Measurements from ENCODE around the gene NCOR2.

The NCOR2 gene

GRCh38 chr12:124582108-124582424 is 14.7 kb upstream of the NCOR2 start:
- no peaks in the 10 kb centered on the region for H3K27me3 ChIP-seq (ENCODE audit: control insufficient read depth in 1 of 2, insufficient read depth in 2 of 2, low read length in 2 of 2)
- no peaks in the 10 kb centered on the region for H3K36me3 ChIP-seq (ENCODE audit: insufficient read depth, low read length)
- H3K9ac ChIP-seq (ENCODE audit: low read length), result no peak overlapping the region
- H3K27ac ChIP-seq (ENCODE audit: low read depth, low read length), result no peak overlapping the region
- no peak overlapping the region for H3K4me3 ChIP-seq (ENCODE audit: low read depth in 1 of 2, low read length in 2 of 2)
- H3K9me3 ChIP-seq (ENCODE audit: low read length), result no peaks in the 10 kb centered on the region
- H3K4me1 ChIP-seq (ENCODE audit: insufficient read depth, low read length), result no peaks in the 10 kb centered on the region

- no peaks in the 10 kb centered on the region for H3K27me3 ChIP-seq (ENCODE audit: control insufficient read depth in 1 of 2, insufficient read depth in 2 of 2, low read length in 2 of 2)
- no peak overlapping the region for H3K4me3 ChIP-seq (ENCODE audit: low read depth in 1 of 2, low read length in 2 of 2)
- no peak overlapping the region for H3K27ac ChIP-seq (ENCODE audit: low read depth, low read length)
- H3K9me3 ChIP-seq (ENCODE audit: low read length), result no peaks in the 10 kb centered on the region
- H3K36me3 ChIP-seq (ENCODE audit: insufficient read depth, low read length), result no peaks in the 10 kb centered on the region
- H3K4me1 ChIP-seq (ENCODE audit: insufficient read depth, low read length), result no peaks in the 10 kb centered on the region
- no peak overlapping the region for H3K9ac ChIP-seq (ENCODE audit: low read length)
Observed at GRCh38 chr12:124581307-124582107, 14.1 kb upstream of the NCOR2 start.

GRCh38 chr12:124579921-124580517 is 12.6 kb upstream of the NCOR2 start:
- Histone ChIP-seq H3K4me3 (ENCODE audit: low read depth in 1 of 2, low read length in 2 of 2) (no peak overlapping the region), H3K27me3 (ENCODE audit: control insufficient read depth in 1 of 2, insufficient read depth in 2 of 2, low read length in 2 of 2) (no peaks in the 10 kb centered on the region), H3K36me3 (ENCODE audit: insufficient read depth, low read length) (no peaks in the 10 kb centered on the region), H3K27ac (ENCODE audit: low read depth, low read length) (no peak overlapping the region), H3K4me1 (ENCODE audit: insufficient read depth, low read length) (no peaks in the 10 kb centered on the region), H3K9ac (ENCODE audit: low read length) (no peak overlapping the region), H3K9me3 (ENCODE audit: low read length) (no peaks in the 10 kb centered on the region)

DNA sequence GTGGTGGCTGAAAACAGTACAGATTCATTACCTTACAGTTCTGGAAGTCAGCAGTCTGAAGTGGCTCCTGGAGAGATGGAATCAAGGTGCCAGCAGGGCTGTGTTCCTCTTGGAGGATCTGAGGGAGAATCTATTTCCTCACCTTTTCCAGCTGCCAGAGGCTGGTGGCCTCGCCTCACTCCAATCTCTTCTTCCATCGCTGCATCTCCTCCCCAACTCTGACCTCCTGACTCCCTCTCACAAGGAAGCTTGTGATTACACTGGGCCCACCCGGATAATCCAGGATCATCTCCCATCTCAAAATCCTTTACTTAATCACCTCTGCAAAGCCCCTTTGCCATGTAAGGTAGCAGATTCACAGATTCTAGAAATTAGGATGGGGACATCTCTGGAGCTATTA is 11.4 kb upstream of the NCOR2 start:
- H3K4me1 ChIP-seq (ENCODE audit: insufficient read depth, low read length), result no peaks in the 10 kb centered on the region
- no peaks in the 10 kb centered on the region for H3K36me3 ChIP-seq (ENCODE audit: insufficient read depth, low read length)
- H3K27me3 ChIP-seq (ENCODE audit: control insufficient read depth in 1 of 2, insufficient read depth in 2 of 2, low read length in 2 of 2), result no peaks in the 10 kb centered on the region
- no peaks in the 10 kb centered on the region for H3K9me3 ChIP-seq (ENCODE audit: low read length)
- no peak overlapping the region for H3K4me3 ChIP-seq (ENCODE audit: low read depth in 1 of 2, low read length in 2 of 2)
- H3K9ac ChIP-seq (ENCODE audit: low read length), result no peak overlapping the region
- no peak overlapping the region for H3K27ac ChIP-seq (ENCODE audit: low read depth, low read length)

DNA sequence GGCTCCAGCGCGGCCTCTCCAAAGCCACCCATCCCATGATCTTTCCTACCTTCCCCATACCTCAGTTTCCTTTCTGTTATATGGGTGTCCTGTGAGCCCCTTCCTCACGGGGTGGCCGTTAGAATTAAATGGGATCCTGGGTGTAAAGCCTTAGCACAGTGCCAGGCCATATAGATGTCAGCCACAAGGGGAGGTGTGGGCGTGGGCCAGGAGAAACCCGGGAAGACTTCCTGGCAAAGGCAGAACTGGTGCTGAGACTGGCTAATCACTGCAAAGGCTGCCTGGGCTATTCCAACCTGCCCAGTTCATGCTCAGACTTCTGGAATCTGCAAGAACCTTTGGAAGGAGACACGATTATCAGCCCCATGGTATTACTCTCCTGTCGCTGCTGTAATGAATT is 11.0 kb upstream of the NCOR2 start:
- H3K9ac ChIP-seq (ENCODE audit: low read length), result no peak overlapping the region
- H3K4me3 ChIP-seq (ENCODE audit: low read depth in 1 of 2, low read length in 2 of 2), result no peak overlapping the region
- H3K27me3 ChIP-seq (ENCODE audit: control insufficient read depth in 1 of 2, insufficient read depth in 2 of 2, low read length in 2 of 2), result no peaks in the 10 kb centered on the region
- H3K9me3 ChIP-seq (ENCODE audit: low read length), result no peaks in the 10 kb centered on the region
- H3K36me3 ChIP-seq (ENCODE audit: insufficient read depth, low read length), result no peaks in the 10 kb centered on the region
- H3K27ac ChIP-seq (ENCODE audit: low read depth, low read length), result no peak overlapping the region
- H3K4me1 ChIP-seq (ENCODE audit: insufficient read depth, low read length), result no peaks in the 10 kb centered on the region

GRCh38 chr12:124577986-124578385 is 10.6 kb upstream of the NCOR2 start:
- Histone ChIP-seq H3K4me1 (ENCODE audit: insufficient read depth, low read length) (no peaks in the 10 kb centered on the region), H3K27ac (ENCODE audit: low read depth, low read length) (no peak overlapping the region), H3K36me3 (ENCODE audit: insufficient read depth, low read length) (no peaks in the 10 kb centered on the region), H3K27me3 (ENCODE audit: control insufficient read depth in 1 of 2, insufficient read depth in 2 of 2, low read length in 2 of 2) (no peaks in the 10 kb centered on the region), H3K9ac (ENCODE audit: low read length) (no peak overlapping the region), H3K9me3 (ENCODE audit: low read length) (no peaks in the 10 kb centered on the region), H3K4me3 (ENCODE audit: low read depth in 1 of 2, low read length in 2 of 2) (no peak overlapping the region)

DNA sequence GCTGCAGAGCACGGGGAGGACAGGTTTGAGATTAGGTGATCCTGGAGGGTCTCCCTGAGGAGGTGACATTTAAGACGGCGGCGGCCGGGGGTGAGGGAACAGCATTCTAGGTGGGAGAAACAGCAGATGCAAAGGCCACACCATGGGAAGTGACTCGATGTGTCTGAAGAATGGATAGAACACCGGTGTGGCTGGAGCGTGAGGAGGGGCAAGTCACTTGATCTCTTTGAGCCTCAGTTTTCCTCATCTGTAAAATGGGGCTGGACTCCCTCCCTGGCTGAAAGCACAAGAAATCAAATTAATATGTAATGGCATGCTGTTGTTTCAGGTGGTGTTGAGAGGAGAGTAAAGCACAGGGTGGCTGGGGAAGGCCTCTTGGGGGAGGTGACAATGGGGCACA is 10.0 kb upstream of the NCOR2 start:
- H3K36me3 ChIP-seq (ENCODE audit: insufficient read depth, low read length), result no peaks in the 10 kb centered on the region
- H3K27me3 ChIP-seq (ENCODE audit: control insufficient read depth in 1 of 2, insufficient read depth in 2 of 2, low read length in 2 of 2), result no peaks in the 10 kb centered on the region
- no peak overlapping the region for H3K4me3 ChIP-seq (ENCODE audit: low read depth in 1 of 2, low read length in 2 of 2)
- H3K9me3 ChIP-seq (ENCODE audit: low read length), result no peaks in the 10 kb centered on the region
- H3K27ac ChIP-seq (ENCODE audit: low read depth, low read length), result no peak overlapping the region
- no peak overlapping the region for H3K9ac ChIP-seq (ENCODE audit: low read length)
- no peaks in the 10 kb centered on the region for H3K4me1 ChIP-seq (ENCODE audit: insufficient read depth, low read length)

DNA sequence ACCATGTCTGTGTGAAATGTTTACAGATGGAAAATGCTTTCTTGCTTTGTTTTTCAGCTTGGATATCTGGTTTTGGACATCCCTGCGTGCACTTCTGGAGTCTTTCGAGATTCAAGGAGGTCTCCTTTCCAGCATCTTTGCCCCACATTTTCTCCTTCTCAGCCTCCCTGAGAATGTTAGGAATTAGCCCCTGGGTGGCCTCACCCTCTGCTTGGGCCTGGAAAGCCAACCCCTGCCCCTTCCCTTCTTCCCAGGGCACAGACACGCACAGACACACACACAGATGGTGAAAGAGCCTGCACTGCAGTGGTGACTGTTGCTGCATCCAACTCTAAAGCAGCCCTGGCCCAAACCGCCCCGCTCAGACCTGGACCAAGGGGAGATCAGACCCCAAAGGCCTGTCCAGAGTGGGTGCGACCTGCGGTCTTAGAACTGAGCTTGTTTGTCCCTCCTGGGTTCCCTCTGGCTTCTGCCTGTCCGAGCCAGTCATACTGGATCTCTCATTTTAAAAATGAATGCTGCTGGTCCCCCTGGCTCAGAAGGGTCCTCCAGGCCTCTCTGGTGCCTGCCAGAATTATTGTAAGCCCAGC is 8.7 kb upstream of the NCOR2 start:
- no peak overlapping the region for H3K4me3 ChIP-seq (ENCODE audit: low read depth in 1 of 2, low read length in 2 of 2)
- no peak overlapping the region for H3K27ac ChIP-seq (ENCODE audit: low read depth, low read length)
- H3K27me3 ChIP-seq (ENCODE audit: control insufficient read depth in 1 of 2, insufficient read depth in 2 of 2, low read length in 2 of 2), result no peaks in the 10 kb centered on the region
- H3K4me1 ChIP-seq (ENCODE audit: insufficient read depth, low read length), result no peaks in the 10 kb centered on the region
- H3K9ac ChIP-seq (ENCODE audit: low read length), result no peak overlapping the region
- H3K36me3 ChIP-seq (ENCODE audit: insufficient read depth, low read length), result no peaks in the 10 kb centered on the region
- no peaks in the 10 kb centered on the region for H3K9me3 ChIP-seq (ENCODE audit: low read length)

DNA sequence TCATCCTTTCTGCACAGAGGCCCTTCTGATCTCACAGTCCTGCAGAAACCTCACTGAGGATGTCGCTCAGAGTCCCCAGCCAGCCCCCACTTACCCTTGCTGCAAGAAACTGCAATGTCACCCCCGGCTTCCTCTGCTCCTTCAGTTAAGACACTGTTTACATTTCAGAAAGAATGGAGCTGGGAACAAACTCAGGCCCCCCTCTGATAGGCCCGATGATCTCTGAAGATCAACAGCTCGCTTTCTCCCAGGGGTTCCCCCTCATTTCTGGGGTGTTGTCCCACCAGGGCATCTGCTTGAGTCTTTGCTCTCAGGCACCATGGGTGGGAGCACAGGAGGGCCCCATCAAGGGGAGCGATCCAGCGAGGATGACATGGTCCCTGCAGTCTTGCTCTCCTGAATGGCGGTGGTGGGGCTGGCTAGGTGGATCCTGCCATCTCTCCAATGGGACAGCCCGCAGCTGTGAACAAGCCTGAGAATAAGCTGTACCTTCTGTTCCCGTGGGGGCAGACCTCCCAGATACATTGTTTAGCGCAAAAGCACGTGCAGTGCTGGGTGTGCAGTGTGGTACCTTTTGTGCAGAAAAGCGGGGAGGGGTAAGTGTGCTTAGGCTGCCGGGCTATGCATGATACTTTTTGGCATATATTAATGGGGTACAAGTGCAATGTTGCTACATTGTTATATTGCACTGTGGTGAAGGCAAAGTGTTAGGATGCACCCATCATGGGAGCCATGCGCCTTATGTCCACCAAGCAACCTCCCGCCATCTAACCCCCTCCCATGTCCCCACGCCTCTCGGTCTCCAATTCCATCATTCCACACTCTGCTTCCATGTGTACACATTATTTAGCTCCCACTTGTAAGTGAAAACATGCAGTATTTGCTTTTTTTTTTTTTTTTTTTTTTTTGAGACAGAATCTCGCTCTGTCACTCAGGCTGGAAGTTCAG is 6.7 kb upstream of the NCOR2 start:
- Histone ChIP-seq H3K9ac (ENCODE audit: low read length) (no peak overlapping the region), H3K27ac (ENCODE audit: low read depth, low read length) (no peak overlapping the region), H3K4me1 (ENCODE audit: insufficient read depth, low read length) (peaks cover 5% of the 10 kb centered on the region), H3K36me3 (ENCODE audit: insufficient read depth, low read length) (no peaks in the 10 kb centered on the region), H3K4me3 (ENCODE audit: low read depth in 1 of 2, low read length in 2 of 2) (no peak overlapping the region), H3K9me3 (ENCODE audit: low read length) (no peaks in the 10 kb centered on the region), H3K27me3 (ENCODE audit: control insufficient read depth in 1 of 2, insufficient read depth in 2 of 2, low read length in 2 of 2) (no peaks in the 10 kb centered on the region)

DNA sequence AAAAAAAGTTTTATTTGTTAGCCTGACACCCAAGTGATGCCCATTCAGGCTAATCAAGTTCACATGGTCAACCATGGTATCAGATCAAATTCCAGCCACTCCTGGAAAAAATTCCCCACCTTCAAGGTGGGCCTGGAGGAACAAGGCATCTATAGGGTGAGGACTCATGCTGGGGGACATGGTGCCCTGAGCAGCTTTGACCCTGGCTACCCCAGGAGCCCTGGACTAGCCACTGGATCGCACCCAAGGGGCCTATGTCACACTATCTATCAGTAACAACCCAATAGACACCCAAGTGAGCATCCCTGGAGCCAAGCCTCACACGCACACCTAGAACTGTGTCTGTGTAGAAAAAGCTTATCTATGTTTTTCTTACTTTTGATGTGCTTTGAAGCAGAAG is 4.1 kb upstream of the NCOR2 start:
- Histone ChIP-seq H3K4me3 (ENCODE audit: low read depth in 1 of 2, low read length in 2 of 2) (no peak overlapping the region), H3K9ac (ENCODE audit: low read length) (no peak overlapping the region), H3K36me3 (ENCODE audit: insufficient read depth, low read length) (no peaks in the 10 kb centered on the region), H3K4me1 (ENCODE audit: insufficient read depth, low read length) (peaks cover 14% of the 10 kb centered on the region), H3K27ac (ENCODE audit: low read depth, low read length) (no peak overlapping the region), H3K27me3 (ENCODE audit: control insufficient read depth in 1 of 2, insufficient read depth in 2 of 2, low read length in 2 of 2) (no peaks in the 10 kb centered on the region), H3K9me3 (ENCODE audit: low read length) (no peaks in the 10 kb centered on the region)

DNA sequence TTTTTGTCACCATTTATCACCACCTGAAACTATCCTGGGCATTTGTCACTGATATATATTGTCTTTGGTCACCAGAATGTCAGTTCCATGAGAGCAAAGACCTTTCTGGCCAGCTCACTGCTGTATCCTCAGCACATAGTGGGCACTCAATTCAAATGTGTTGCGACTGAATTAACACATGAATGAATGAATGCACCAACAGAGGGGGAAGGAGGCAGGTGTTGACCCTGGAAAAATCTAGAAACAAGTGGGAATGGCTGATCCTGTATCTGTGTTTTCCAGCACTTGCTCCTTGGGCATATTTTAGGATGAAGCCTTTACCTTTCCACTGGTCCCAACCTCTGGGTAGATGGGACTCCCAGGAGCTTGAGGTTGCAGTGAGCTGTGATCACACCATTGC is 3.4 kb upstream of the NCOR2 start:
- H3K27me3 ChIP-seq (ENCODE audit: control insufficient read depth in 1 of 2, insufficient read depth in 2 of 2, low read length in 2 of 2), result no peaks in the 10 kb centered on the region
- no peak overlapping the region for H3K4me3 ChIP-seq (ENCODE audit: low read depth in 1 of 2, low read length in 2 of 2)
- no peaks in the 10 kb centered on the region for H3K36me3 ChIP-seq (ENCODE audit: insufficient read depth, low read length)
- H3K9ac ChIP-seq (ENCODE audit: low read length), result no peak overlapping the region
- H3K4me1 ChIP-seq (ENCODE audit: insufficient read depth, low read length), result peaks cover 15% of the 10 kb centered on the region
- no peaks in the 10 kb centered on the region for H3K9me3 ChIP-seq (ENCODE audit: low read length)
- H3K27ac ChIP-seq (ENCODE audit: low read depth, low read length), result no peak overlapping the region

Data from muscle layer of colon (tissue), 2 donors.